Heart left ventricle (tissue), 16 donors: ENCODE measurements around the gene PHAF1. TPM values are rescaled to one million over a fixed set of nuclear protein-coding genes. Genes with fewer than 3 reads are reported as not detected.

Experiments used
- ATAC-seq, 4 donors: fragments of 200-7000 bp; cut with Tn5 transposase; one replicate each; pipeline ENCODE4 v1.9.1; 2020 to 2022; ENCODE audit warnings: moderate library complexity in 4 of 4, mild to moderate bottlenecking in 3 of 4, moderate number of reproducible peaks in 1 of 4
- DNase-seq, 5 donors: peaks; one replicate each; pipeline ENCODE4 v3.0.0-alpha.2; 2020
- H3K27ac ChIP-seq, 12 donors: fragments of 200-600 bp; sonication (generic) in 4 of 12; one replicate each; pipeline versions ENCODE4 v1.5.0 to v1.8.0; 2016 to 2022; ENCODE audit warnings: mild to moderate bottlenecking in 2 of 12
- H3K27me3 ChIP-seq, 9 donors: fragments of 200-600 bp; sonication (generic) in 2 of 9; one replicate each; pipeline versions ENCODE4 v1.5.1 to v1.8.0; 2016 to 2022; ENCODE audit warnings: mild to moderate bottlenecking in 3 of 9
- H3K36me3 ChIP-seq, 9 donors: fragments of 200-600 bp; sonication (generic) in 2 of 9; one replicate each; pipeline versions ENCODE4 v1.5.0 to v1.8.0; 2018 to 2022; ENCODE audit warnings: mild to moderate bottlenecking in 2 of 9
- H3K4me1 ChIP-seq, 12 donors: fragments of 200-600 bp; sonication (generic) in 4 of 12; one replicate each; pipeline versions ENCODE4 v1.5.0 to v1.8.0; 2016 to 2022; ENCODE audit warnings: mild to moderate bottlenecking in 3 of 12
- H3K4me3 ChIP-seq, 12 donors: fragments of 200-600 bp; sonication (generic) in 4 of 12; one replicate each; pipeline versions ENCODE4 v1.5.0 to v1.8.0; 2017 to 2022; ENCODE audit warnings: mild to moderate bottlenecking in 9 of 12, moderate library complexity in 4 of 12
- H3K9me3 ChIP-seq, 12 donors: fragments of 200-600 bp; sonication (generic) in 4 of 12; one replicate each; pipeline versions ENCODE4 v1.5.0 to v1.8.0; 2016 to 2022; ENCODE audit warnings: mild to moderate bottlenecking in 1 of 12
- CTCF ChIP-seq, 12 donors: fragments of 200-600 bp; sonication (generic) in 4 of 12; IDR thresholded peaks; one replicate each; pipeline versions ENCODE4 v1.5.0 to v1.8.0; 2018 to 2022; ENCODE audit warnings: antibody characterized with exemption in 12 of 12, mild to moderate bottlenecking in 5 of 12
- POLR2A ChIP-seq, 2 donors: fragments of 450-650 bp; IDR thresholded peaks; one replicate each; pipeline ENCODE4 v1.6.1; 2017; ENCODE audit warnings: antibody characterized with exemption in 2 of 2, mild to moderate bottlenecking in 2 of 2, moderate library complexity in 2 of 2
- WGBS, 4 donors: extraction: QIAGEN DNeasy Blood & Tissue Kit in 2 of 4; methylation state at CpG; one replicate each; pipeline versions ENCODE4 v1.1.5 to v1.1.7; 2013 to 2018; 5-methylcytosine and 5-hydroxymethylcytosine counted together
- intact Hi-C, 10 donors: fragments of 100-400 bp; cut with DNase I; formaldehyde crosslinking; loops; one replicate each; pipeline versions ENCODE4 v1.11.1 to v1.14.2; 2022
- polyA plus RNA-seq, 2 donors: library from polyadenylated mRNA; stranded (reverse); fragments of 200-250 nt; gene quantifications; one replicate each; pipeline ENCODE4 v1.2.3, GENCODE V29; 2013
- total RNA-seq, 9 donors: library from RNA; depleted of rRNA in 2 of 9; stranded (reverse); fragments of >200 nt in 2 of 9; fragmentation: NEBNext Ultra II Directional in 3 of 9; extraction: Animal tissue kit (Norgen Biotek cat#: 25700) in 3 of 9; gene quantifications; one replicate each; pipeline versions ENCODE4 v1.1.0 to v1.2.4, GENCODE V29; 2016 to 2023
- donor health status: ischemic (EF 13 %, LVEDD 7.1; RV severe dilation, severe dysfunction).
- donor health status: healthy with polysubstance abuse.
- donor health status: DM: no; HTN: yes; CAD: no.
- donor health status: DM: no; HTN: no; CAD: no.
- donor health status: ischemic (EF 25% LVEDD 6.9; RV normal size, moderate dysfunction).
- donor health status: ischemic (EF 25% LVEDD 5.7; RV mildly dilated, moderate dysfunction).
- donor health status: healthy.
- donor health status: DM: yes; HTN: yes; CAD: no.
- donor health status: ischemic (EF 35%, LVEDD 5.7; RV mildly dilated, moderate dysfunction).
- donor health status: nonischemic (EF 11% LVEDD 7.7; RV severe dilation, severe dysfunction).
- donor health status: DM: yes; HTN: yes; CAD: no.
- donor health status: PGD.
- donor health status: ischemic (EF 29% LVEDD 5.4; RV normal size, mild dysfunction).
- donor health status: nonischemic (EF 23%, LVEDD 6.1; RV moderate dilation, normal function).

The PHAF1 gene
- total and polyA plus RNA-seq, 11 donors = 5.6 to 17.8 (median 11.6) TPM

GRCh38 chr16:67071476-67072048 lies 38.2 kb upstream of the PHAF1 start:
- no peaks in the 10 kb centered on the region for H3K9me3 ChIP-seq
- H3K4me1 ChIP-seq = no peaks in the 10 kb centered on the region
- H3K4me3 ChIP-seq = no peak overlapping the region
- no peak for TF ChIP-seq CTCF (IDR thresholded peaks at IDR 0.05)
- TF ChIP-seq POLR2A (IDR thresholded peaks at IDR 0.05) = no peak
- no peaks in the 10 kb centered on the region for H3K27me3 ChIP-seq
- H3K27ac ChIP-seq = no peak overlapping the region
- DNase-seq (no peak), ATAC-seq (no peak)
- intact Hi-C loops = no loop called here
- WGBS, 4 donors = 92 to 96% (median 93%) methylated on average over 4 of the region's 4 CpGs
- peaks cover 0 to 91% (median 75%) of the 10 kb centered on the region in 9 donors for H3K36me3 ChIP-seq

- Histone ChIP-seq H3K27ac (no peak overlapping the region), H3K36me3 (peaks cover 0 to 81% (median 57%) of the 10 kb centered on the region in 9 donors), H3K4me3 (no peak overlapping the region), H3K9me3 (no peaks in the 10 kb centered on the region), H3K4me1 (no peaks in the 10 kb centered on the region), H3K27me3 (no peaks in the 10 kb centered on the region)
- intact Hi-C loops = no loop called here
- ATAC-seq = no peak
- TF ChIP-seq CTCF (IDR thresholded peaks at IDR 0.05) (no peak), POLR2A (IDR thresholded peaks at IDR 0.05) (no peak)
- DNase-seq = no peak
- 94 to 100% (median 97%) methylated on average over 2 of the region's 2 CpGs for WGBS, 4 donors
Observed at GRCh38 chr16:67075331-67075730, 34.4 kb upstream of the PHAF1 start.

- WGBS, 4 donors = 80 to 86% (median 82%) methylated on average over 4 of the region's 4 CpGs
- no peak for DNase-seq
- H3K9me3 ChIP-seq = no peaks in the 10 kb centered on the region
- H3K27me3 ChIP-seq = no peaks in the 10 kb centered on the region
- H3K4me1 ChIP-seq = no peaks in the 10 kb centered on the region
- TF ChIP-seq CTCF (IDR thresholded peaks at IDR 0.05) (no peak), POLR2A (IDR thresholded peaks at IDR 0.05) (no peak)
- H3K36me3 ChIP-seq = peaks cover 0 to 67% (median 43%) of the 10 kb centered on the region in 9 donors
- intact Hi-C loops = no loop called here
- ATAC-seq = no peak
- no peak overlapping the region for H3K4me3 ChIP-seq
- H3K27ac ChIP-seq = no peak overlapping the region
Observed at GRCh38 chr16:67077871-67078270, 31.9 kb upstream of the PHAF1 start.

GRCh38 chr16:67082100-67082499 lies 27.6 kb upstream of the PHAF1 start:
- WGBS, 4 donors = 91 to 92% (median 92%) methylated on average over 6 of the region's 6 CpGs
- peaks cover 0 to 63% (median 32%) of the 10 kb centered on the region in 9 donors for H3K36me3 ChIP-seq
- DNase-seq (no peak), ATAC-seq (no peak)
- intact Hi-C loops = no loop called here
- H3K27ac ChIP-seq = no peak overlapping the region
- TF ChIP-seq POLR2A (IDR thresholded peaks at IDR 0.05) (no peak), CTCF (IDR thresholded peaks at IDR 0.05) (no peak)
- H3K27me3 ChIP-seq = no peaks in the 10 kb centered on the region
- no peaks in the 10 kb centered on the region for H3K9me3 ChIP-seq
- peaks cover 0 to 8% (median 0%) of the 10 kb centered on the region in 12 donors for H3K4me1 ChIP-seq
- no peak overlapping the region for H3K4me3 ChIP-seq
